Measurements from ENCODE around the gene KCNT1. TPM values are rescaled to one million over a fixed set of nuclear protein-coding genes. Genes with fewer than 3 reads are reported as not detected.

Gene KCNT1
- total RNA-seq, 2 donors from 2014 or later, result 0.48 TPM; not detected in 1

- Histone ChIP-seq H3K27ac (no peak overlapping the region), H3K9me3 (no peaks in the 10 kb centered on the region), H3K27me3 (no peaks in the 10 kb centered on the region), H3K36me3 (no peaks in the 10 kb centered on the region), H3K4me3 (no peak overlapping the region), H3K4me1 (peaks cover 0 to 5% of the 10 kb centered on the region in 2 donors)
- TF ChIP-seq CTCF (IDR thresholded peaks at IDR 0.05), result no peak
- DNase-seq (ENCODE audit: low spot score), result no peak
Measured at GRCh38 chr9:135802876-135803419, 101.0 kb downstream of the KCNT1 start.

- Histone ChIP-seq H3K27me3 (no peaks in the 10 kb centered on the region), H3K9me3 (no peaks in the 10 kb centered on the region)
- no peak for DNase-seq (ENCODE audit: low spot score)
Measured at GRCh38 chr9:135803441-135803840, 101.5 kb downstream of the KCNT1 start.

GRCh38 chr9:135804581-135805421, 102.8 kb downstream of the KCNT1 start:
- Histone ChIP-seq H3K4me1 (no peaks in the 10 kb centered on the region), H3K27me3 (no peaks in the 10 kb centered on the region), H3K4me3 (no peak overlapping the region), H3K36me3 (peaks cover under 1% of the 10 kb centered on the region), H3K27ac (no peak overlapping the region), H3K9me3 (no peaks in the 10 kb centered on the region)
- no peak for TF ChIP-seq CTCF (IDR thresholded peaks at IDR 0.05)
- no peak for DNase-seq (ENCODE audit: low spot score)

More at GRCh38 chr9:135803441-135803840, 101.5 kb downstream of the KCNT1 start:
- Histone ChIP-seq H3K27ac (no peak overlapping the region), H3K36me3 (no peaks in the 10 kb centered on the region), H3K4me3 (no peak overlapping the region), H3K4me1 (peaks cover 0 to under 1% of the 10 kb centered on the region in 2 donors)
- TF ChIP-seq CTCF (IDR thresholded peaks at IDR 0.05), result no peak

- H3K36me3 ChIP-seq, result peaks cover 7% of the 10 kb centered on the region
- no peaks in the 10 kb centered on the region for H3K27me3 ChIP-seq
- H3K4me3 ChIP-seq, result no peak overlapping the region
- TF ChIP-seq CTCF (IDR thresholded peaks at IDR 0.05), result no peak
- H3K4me1 ChIP-seq, result no peaks in the 10 kb centered on the region
- no peak for DNase-seq (ENCODE audit: low spot score)
- no peak overlapping the region for H3K27ac ChIP-seq
- no peaks in the 10 kb centered on the region for H3K9me3 ChIP-seq
Measured at GRCh38 chr9:135805422-135806022, 103.5 kb downstream of the KCNT1 start.

GRCh38 chr9:135809166-135809565, 107.2 kb downstream of the KCNT1 start:
- no peak for TF ChIP-seq CTCF (IDR thresholded peaks at IDR 0.05)

More at GRCh38 chr9:135809166-135809565, 107.2 kb downstream of the KCNT1 start:
- H3K4me3 ChIP-seq, result no peak overlapping the region
- no peaks in the 10 kb centered on the region for H3K9me3 ChIP-seq
- DNase-seq (ENCODE audit: low spot score), result no peak
- H3K4me1 ChIP-seq, result no peaks in the 10 kb centered on the region
- peaks cover 24% of the 10 kb centered on the region for H3K36me3 ChIP-seq
- no peak overlapping the region for H3K27ac ChIP-seq
- H3K27me3 ChIP-seq, result no peaks in the 10 kb centered on the region
